Measurements from ENCODE around the gene IL2RG.

The IL2RG gene

DNA sequence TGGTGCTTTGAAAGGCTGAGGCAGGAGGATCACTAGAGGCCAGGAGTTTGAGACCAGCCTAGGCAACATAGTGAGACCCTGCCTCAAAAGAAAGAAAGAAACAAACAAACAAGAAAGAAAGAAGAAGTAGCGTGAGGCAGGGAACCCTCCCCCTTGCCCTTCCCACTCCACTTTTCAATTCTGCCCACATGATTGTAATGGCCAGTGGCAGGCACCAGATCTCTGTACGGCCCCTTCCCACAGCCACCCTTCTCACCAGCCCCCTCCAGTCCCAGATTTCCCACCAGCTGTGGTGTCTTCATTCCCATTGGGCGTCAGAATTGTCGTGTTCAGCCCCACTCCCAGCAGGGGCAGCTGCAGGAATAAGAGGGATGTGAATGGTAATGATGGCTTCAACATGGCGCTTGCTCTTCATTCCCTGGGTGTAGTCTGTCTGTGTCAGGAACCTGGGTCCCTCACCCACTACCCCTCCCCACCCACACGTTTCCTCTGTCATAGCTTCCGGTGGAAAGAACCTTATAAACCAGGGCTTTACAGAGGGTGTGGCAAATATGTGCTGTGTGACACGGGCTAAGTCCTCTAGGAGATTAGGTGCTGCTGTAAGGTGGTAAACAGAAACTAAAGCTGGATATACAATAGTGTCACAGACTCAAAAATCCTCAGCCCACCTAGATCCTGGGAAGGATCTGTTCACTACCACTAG, at the start of gene IL2RG:
Gene IL2RG, minus strand, starts transcription at position 437 of the 703 bp plus-strand sequence. Its CDS starts 38 bp downstream, at position 399.
- DNase-seq, result peak; percentile 84 to 86 (median 84)

DNA sequence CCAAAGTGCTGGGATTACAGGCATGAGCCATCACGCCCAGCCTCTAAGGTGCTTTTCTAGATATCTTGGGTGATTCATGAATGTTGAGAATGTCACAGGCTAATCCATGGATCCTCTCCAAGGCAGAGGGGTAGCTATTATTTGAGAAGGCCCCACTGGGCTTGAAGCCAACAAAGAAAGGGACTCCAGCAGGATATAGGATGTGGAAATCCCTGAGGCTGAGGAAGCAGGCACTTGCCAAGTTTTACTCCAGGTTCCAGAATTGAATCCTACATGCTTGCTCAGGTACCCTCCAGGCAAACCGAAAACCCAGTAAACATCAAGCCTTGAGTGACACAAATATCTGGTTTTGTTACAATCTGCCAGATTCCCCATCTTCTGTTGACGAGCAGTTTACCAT, 49.1 kb upstream of the IL2RG start:
- DNase-seq, result no peak

DNA sequence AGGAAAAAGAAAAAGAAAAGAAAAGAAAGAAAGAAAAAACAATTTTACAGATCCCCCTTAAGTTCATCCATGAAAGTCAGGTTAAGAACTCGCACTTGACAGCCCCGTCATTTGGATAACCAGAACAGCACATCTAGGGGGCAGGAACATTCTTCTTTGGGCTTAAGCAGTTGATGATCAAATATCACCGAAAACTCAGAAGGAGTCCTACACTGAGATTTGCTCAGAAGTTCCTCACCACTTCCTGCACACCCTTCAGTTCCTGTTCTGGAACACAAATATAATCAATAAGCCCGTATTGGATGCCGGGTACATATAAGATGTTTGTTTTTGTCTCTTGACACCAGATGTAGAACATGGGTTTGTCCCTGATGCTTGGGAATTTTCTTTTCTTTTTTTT, 48.0 kb upstream of the IL2RG start:
- no peak for DNase-seq

DNA sequence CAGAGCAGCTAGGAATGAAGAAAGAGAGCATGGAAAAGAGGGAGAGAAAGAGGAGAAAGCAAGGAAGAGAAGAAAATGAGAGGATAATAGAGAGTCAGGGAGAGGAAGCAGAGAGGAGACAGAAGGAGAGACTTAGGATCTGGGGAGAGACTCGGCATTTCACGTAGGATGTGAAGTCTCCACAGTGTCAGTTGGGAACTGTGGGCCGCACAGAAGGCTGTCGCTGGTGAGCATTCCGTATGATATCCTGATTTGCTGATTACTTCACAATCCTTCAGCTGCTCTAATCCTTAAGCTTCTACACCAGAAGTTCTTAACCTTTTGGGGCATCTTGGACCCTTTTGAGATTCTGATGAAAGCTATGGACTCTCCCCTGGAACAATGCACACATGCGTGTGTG, 47.2 kb upstream of the IL2RG start:
- no peak for DNase-seq

DNA sequence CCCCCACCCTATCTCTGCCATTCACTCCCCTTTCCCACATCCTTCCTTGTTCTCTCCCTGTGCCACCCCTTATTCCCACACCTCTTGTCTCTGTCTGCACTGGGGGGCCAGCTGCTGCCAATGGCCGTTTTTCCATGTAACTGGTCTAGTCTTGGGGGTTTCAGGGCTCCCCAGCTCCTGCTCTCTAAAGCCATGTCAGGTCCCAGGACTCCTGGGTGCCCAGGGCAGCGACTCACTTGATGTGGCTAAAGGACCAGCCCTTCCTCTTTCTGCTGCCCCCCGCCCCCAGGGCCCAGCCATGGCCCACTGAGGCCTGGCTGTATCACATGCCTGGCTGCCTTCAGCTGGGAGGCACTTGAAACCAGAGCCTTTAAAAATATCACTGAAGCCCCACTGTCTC, 43.3 kb upstream of the IL2RG start:
- DNase-seq, result no peak

DNA sequence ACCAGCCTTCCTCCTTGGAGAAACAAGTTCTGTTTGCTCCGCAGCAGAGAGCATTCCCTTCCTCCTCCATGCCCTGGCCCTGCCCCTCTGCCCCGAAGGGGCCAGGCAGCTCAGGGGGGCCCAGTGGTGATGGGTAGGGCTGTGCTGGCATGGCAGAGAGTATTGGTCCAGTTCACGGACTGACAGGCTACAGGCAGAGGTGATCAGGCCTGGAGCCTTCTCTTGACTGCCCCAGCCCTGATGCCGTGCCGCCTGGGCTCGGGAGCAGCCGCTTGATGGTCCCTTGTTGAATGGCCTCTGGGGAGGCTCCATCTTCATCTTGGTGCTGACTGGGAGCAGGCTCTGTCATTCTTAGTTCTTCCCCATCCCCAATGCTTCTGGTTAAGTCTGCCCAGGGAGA, 42.8 kb upstream of the IL2RG start:
- DNase-seq, result no peak

DNA sequence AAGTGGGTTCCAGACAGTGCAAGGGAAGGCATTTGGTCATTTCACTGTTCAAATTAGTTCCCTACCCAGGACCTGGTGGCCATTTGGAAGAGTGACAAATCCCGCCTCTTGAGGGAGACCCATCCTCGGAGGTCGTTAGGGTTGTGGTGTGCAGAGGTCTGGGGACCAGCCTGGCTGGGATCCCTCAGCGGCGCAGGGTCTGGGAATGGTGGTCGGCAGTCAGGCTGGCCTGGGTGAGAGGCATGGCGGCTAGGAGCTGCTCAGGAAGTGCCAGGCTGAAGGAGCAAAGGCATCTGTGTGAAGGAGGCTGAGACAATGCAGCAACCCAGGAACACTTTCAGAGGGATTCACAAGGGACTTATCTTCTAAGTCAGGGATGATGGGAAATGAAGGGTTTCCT, 40.0 kb upstream of the IL2RG start:
- no peak for DNase-seq

DNA sequence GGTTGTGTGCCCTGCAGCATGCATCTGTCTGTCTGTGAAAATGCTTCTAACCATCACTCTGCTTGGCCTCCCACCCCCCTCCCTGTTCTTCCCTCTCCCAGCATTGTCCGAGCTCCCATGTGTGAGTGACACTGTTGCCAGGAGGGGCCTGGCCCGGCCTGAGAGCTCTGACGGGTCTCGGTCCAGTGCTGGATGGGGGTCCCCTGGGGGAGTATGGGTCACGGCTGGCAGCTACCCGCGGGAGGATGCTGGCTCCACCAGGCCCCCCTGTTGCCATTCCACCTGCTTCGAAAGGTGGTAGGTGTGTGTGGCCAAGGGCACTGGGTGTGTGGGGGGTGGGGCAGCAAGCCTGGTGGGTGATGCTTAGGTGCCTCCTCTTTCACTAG, 36.9 kb upstream of the IL2RG start:
- no peak for DNase-seq

DNA sequence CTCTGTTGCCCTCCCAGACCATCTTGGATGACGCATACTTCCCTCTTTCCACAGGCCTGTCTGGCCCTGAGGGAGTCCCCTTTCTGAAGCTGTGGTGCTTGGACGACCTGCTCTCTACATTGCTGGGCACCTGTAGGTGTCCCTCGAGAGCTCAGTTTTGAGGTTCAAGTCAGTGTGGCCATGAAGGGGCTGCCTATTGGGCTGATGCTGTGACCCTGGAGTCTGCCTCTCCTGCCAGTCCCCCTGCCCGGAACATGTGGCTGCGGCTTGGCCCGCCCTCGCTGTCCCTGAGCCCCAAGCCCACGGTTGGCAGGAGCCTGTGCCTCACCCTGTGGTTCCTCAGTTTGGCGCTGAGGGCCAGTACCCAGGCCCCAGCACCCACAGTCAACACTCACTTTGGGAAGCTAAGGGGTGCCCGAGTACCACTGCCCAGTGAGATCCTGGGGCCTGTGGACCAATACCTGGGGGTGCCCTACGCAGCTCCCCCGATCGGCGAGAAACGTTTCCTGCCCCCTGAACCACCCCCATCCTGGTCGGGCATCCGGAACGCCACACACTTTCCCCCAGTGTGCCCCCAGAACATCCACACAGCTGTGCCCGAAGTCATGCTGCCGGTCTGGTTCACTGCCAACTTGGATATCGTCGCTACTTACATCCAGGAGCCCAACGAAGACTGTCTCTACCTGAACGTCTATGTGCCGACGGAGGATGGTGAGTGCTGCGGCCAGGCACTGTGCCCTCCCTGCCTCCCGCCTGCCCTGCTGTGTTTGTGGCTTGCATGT, 36.3 kb upstream of the IL2RG start:
- DNase-seq, result peak; percentile 18 to 32 (median 20)

DNA sequence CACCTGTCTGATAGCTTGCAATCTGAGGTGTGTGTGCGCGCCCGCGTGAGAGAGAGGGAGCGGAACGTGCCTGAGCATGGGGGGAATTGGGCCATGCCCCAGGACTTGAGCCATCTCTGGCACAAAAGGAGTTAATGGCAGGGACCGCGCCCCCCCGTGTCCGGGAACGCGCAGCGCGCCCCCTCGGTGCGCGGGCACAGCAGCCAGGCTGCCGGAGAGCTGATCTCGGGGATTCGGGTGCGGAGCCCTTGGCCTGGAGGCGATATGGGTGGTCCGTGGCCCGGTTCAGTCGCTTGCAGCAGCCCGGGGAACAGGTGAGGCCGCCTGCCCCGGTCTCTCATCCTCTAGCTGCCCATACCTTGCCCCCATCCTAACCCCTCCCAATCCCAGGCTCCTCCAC, 33.3 kb upstream of the IL2RG start, which contains the start of gene NLGN3:
Gene NLGN3, plus strand, starts transcription at position 191 of the 400 bp plus-strand sequence. CDS start 2,909 bp downstream, outside the sequence.
- DNase-seq, result no peak

DNA sequence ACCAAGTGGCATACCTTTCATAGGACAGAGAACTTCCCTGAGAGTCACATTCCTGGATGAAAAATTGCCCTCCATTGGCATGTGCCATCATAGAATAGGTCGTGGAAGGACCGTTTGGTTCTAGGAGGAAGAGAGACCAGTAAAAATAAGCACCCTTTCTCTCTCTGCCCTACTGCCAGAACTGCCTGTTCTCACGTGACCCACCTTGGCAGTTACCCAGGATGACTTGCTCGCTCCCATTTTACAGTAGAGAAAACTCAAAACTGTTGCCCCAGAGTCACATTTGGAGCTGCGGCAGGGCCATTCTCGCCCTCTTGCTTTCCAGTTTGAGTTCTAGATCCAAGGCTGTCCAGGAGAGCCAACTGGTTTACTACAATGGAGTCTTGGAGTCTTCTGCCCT, 32.1 kb upstream of the IL2RG start:
- no peak for DNase-seq

DNA sequence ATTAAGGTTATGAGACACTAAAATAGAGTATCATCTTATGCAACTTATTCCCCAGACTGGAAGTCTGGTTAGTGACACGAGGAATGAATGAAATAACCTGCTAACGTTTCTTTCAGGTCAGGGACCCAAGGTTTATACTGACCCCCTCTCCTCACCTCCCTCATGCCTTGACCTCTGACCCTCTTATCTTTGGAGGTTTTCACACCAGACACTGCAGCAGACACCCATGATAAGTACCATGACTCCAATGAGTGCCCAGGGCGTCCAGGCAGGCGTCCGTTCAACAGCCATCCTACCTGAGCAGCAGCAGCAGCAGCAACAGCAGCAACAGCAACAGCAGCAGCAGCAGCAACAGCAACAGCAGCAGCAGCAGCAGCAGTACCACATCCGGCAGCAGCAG, 29.1 kb upstream of the IL2RG start:
- DNase-seq, result no peak

DNA sequence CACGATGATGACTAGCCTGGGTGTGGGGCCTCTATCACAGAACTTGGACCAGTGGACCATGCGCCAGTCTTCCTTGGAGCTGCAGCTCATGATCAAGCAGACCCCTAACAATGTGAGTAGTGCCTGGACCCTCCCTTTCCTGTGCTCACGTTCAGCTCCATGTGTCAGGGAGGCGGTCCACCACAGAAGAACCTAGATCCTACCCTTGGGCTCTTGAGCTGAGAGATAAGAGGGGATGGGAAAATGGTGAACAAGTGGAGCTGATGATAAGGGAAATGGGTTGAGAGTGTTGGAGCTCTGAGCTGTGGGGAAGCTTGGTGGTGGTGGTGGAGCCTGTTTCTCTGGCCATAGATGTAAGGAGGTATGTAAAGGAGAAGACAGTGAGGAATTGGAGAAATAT, 20.1 kb upstream of the IL2RG start:
- no peak for DNase-seq

DNA sequence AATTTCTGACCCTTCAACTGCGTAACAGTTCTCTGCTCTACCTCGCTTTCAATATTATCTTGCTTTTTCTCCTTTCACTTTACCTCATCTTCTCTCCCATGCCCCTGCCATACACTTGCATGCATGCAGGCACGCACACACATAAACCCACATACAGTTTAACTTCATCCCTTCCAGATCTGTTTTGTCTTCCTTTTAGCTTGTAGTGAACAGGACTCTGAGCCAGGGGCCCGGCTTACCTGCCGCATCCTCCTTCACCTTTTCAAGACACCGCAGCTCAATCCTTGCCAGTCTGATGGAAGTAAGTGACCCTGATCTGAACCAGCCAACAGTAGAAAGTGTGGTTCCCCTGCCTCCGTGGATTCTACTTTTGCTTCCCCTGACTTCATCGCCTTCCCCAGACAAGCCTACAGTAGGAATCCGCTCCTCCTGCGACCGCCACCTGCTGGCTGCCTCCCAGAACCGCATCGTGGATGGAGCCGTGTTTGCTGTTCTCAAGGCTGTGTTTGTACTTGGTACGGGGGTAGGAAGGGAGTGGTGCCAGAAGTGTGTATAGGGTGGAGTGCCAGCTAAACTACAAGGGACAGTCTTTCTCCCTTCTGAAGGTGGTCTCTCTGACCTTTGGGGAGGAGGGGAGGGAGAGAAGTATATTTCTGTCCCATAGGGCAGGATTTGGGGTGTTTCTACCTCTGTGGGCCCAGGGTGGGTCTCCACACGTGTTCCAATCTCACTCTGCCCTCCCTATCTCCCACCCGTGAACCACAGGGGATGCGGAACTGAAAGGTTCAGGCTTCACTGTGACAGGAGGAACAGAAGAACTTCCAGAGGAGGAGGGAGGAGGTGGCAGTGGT, 17.8 kb upstream of the IL2RG start:
- DNase-seq, result peak; percentile 71 to 77 (median 75)

DNA sequence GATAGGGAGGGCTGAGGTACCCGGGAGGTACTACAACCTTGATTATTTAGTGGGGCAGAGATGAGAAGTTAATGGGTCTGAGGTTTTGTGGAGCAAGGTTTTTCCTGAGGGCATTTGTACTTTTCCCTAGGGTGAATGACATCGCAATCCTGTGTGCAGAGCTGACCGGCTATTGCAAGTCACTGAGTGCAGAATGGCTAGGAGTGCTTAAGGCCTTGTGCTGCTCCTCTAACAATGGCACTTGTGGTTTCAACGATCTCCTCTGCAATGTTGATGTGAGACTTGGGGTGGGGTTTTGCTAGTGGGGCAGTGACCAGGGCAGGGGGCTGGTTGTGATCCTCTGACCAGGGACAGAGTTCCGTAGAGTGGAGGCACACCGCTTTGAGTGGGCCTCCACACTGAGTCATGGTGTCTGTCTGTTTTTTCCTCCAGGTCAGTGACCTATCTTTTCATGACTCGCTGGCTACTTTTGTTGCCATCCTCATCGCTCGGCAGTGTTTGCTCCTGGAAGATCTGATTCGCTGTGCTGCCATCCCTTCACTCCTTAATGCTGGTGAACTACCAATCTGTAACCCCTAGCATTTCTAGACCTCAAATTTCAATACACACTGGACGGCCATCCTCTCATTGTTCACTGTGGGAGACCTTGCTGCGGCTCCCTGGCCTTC, 16.9 kb upstream of the IL2RG start:
- DNase-seq, result no peak

DNA sequence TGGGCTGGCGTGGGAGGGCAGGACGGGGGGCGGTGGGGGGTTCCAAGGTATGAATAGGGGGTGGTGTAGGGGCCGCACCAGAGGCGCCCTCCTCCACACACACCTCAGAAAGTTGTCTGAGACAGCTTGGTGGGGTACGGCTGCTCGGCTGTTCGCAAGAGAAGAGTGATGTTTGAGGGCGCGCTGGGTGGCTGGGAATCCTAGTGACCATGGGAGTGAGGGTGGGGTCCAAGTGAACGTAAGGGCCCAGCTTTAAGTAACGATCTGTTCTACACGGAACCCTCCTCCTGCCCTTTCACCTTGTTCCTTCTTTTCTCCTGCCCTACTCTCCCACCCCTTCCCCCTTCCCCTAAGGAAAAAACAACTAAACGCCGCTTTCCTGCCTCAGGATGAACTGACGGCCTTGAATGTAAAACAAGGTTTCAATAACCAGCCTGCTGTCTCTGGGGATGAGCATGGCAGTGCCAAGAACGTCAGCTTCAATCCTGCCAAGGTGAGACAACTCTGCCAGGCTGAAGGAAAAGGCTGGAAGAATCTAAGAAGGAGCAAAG, 7.7 kb upstream of the IL2RG start:
- no peak for DNase-seq

DNA sequence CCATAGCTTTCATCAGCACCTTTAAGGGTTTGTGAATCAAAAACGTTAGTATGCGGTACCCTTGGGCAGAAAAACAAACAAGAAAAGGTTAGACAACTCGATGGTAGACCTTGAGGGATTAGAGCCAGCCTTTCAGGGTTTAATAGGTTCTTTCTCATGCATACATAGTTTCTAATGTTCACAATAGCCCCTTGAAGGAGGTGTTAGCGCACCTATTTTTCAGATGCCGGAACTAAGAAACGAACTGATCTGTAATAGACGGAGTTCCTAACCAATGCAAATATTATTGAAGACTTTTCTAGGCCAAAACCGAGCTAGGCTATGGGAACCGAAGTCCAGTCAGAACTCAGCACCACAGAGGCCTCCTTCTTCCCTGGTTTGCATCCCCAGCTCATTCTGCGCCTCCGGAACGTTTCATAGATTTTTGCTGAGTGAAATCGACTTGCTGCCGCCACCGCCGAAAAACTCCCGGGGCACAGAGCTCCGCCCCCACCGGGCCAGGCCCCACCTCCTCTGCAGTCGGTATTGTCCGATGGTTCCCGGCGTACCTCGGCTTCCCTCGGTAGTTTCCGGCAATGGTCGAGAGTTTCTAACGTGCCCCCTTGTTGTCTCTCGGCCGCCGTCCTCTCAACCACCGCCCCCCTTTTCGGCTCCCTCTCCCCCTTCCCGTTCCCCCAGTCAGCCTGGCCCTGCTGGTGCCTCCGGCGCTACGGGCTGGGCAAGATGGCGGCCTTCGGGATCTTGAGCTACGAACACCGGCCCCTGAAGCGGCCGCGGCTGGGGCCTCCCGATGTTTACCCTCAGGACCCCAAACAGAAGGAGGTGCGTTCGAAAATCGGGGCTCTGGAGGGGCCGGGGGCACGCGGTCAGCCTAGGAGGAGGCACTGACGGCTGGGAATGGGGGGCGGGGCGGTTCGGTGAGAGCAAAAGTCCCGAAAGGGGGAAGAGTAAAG, 6.9 kb upstream of the IL2RG start, which contains the start of gene MED12:
Gene MED12, plus strand, starts transcription at position 565 of the 953 bp plus-strand sequence. Its CDS starts 159 bp downstream, at position 724.
- peak; percentile 71 to 84 (median 74) for DNase-seq

DNA sequence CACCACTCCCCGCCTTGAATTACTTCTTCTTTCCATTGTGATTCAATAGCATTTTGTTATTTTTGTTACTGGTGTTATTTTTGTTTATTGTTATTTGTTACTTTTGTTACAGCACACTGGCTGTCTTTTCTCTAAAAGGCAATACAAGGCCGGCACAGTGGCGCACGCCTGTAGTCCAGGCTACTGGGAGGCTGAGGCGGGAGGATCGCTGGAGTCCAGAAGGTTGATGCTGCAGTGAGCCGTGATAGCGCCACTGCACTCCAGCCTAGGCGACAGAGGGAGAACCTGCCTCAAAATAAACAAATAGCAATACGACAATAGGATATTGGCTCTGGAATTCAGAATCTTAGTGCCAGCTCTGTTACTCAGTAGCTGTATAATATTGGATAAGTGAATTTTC, 6.0 kb upstream of the IL2RG start:
- DNase-seq, result no peak

DNA sequence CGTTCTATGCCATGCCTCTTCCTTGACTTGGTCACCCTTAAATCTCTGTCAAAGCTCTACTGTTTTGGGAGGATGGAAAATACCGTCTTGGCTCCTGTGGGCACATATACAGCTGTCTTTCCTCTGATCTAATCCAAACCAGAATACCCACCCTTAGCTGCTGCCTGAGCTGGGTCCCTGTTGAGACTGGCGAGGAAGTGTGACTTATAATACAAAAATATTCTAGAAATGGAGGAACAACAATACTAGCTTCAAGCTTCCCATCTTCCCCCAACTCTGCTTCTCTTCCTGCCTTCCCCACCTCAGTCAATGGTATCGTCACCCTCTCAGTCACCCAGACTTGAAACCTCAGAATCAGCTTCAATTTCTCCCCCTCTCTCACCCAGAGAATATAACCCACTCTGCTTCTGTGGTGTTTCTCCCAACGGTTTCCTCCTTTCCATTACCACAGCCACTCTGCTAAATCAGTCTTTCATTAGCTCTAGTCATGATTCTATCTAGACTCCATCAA, 599 bp upstream of the IL2RG start:
- peak in 1 of 3 donors; percentile 14 for DNase-seq

DNA sequence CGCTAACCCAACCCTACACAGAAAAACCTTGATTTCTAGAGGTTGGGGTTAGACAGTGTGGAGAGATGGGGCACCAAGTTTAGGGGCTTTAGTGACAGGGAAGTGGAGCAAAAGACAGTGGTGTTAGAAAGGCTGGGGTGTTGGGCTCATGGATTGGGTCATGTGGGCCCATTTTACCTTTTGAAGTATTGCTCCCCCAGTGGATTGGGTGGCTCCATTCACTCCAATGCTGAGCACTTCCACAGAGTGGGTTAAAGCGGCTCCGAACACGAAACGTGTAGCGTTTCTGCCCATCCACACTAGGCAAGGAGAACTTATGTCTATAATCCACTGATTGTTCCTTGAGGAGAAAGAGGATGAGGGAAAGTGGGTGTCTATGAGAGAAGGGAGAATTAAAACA, 2.3 kb downstream of the IL2RG start:
- no peak for DNase-seq

Data from suppressor macrophage treated with lipopolysaccharide for 1 hour (primary cell).